Esophagus (tissue), 2 donors: Measurements from ENCODE around the gene SANBR. TPM values are rescaled to one million over a fixed set of nuclear protein-coding genes. Genes with fewer than 3 reads are reported as not detected.

Source experiments
- H3K27ac ChIP-seq, 2 donors: one replicate each; pipeline ENCODE4 v1.5.1; 2013; ENCODE audit warnings: low read depth in 2 of 2, mild to moderate bottlenecking in 2 of 2, inconsistent platforms in 1 of 2, low read length in 1 of 2, moderate library complexity in 1 of 2
- H3K27me3 ChIP-seq, 2 donors: one replicate each; pipeline ENCODE4 v1.6.1; 2013; ENCODE audit warnings: low read length in 2 of 2, control low read depth in 1 of 2, mild to moderate bottlenecking in 1 of 2; ENCODE audit not compliant: insufficient read depth in 2 of 2, control insufficient read depth in 1 of 2
- H3K36me3 ChIP-seq, 2 donors: one replicate each; pipeline ENCODE4 v1.6.1; 2013; ENCODE audit warnings: low read length in 1 of 2; ENCODE audit not compliant: control insufficient read depth in 2 of 2, insufficient read depth in 2 of 2
- H3K4me1 ChIP-seq, 2 donors: one replicate each; pipeline ENCODE4 v1.6.1; 2013; ENCODE audit warnings: low read length in 1 of 2; ENCODE audit not compliant: control insufficient read depth in 2 of 2, insufficient read depth in 2 of 2
- H3K4me3 ChIP-seq, 2 donors: one replicate each; pipeline ENCODE4 v1.5.1; 2013; ENCODE audit warnings: low read length in 2 of 2, mild to moderate bottlenecking in 2 of 2, low read depth in 1 of 2, moderate library complexity in 1 of 2
- H3K9me3 ChIP-seq, 2 donors: one replicate each; pipeline ENCODE4 v1.6.1; 2013; ENCODE audit warnings: mild to moderate bottlenecking in 2 of 2, low read depth in 1 of 2, low read length in 1 of 2, moderate library complexity in 1 of 2; ENCODE audit not compliant: control insufficient read depth in 2 of 2, insufficient read depth in 1 of 2
- WGBS, 2 donors: extraction: QIAGEN DNeasy Blood & Tissue Kit; methylation state at CpG; one replicate each; pipeline ENCODE4 v1.1.7; 2013; 5-methylcytosine and 5-hydroxymethylcytosine counted together
- polyA plus RNA-seq, 2 donors: library from polyadenylated mRNA; stranded (reverse); fragments of 200-250 nt; gene quantifications; one replicate each; pipeline ENCODE4 v1.2.3, GENCODE V29; 2013
- donor health status: healthy with polysubstance abuse.
- donor health status: Bipolar disorder and iron deficiency.

SANBR gene
- polyA plus RNA-seq, 2 donors = 2.3 to 5.1 TPM

GRCh38 chr2:61114147-61114546 lies 48.5 kb downstream of the SANBR start:
- no peaks in the 10 kb centered on the region for H3K4me1 ChIP-seq
- H3K36me3 ChIP-seq = no peaks in the 10 kb centered on the region
- H3K4me3 ChIP-seq = no peak overlapping the region
- H3K9me3 ChIP-seq = no peaks in the 10 kb centered on the region
- no peak overlapping the region for H3K27ac ChIP-seq
- 91 to 92% methylated on average over 6 of the region's 6 CpGs for WGBS, 2 donors
- no peaks in the 10 kb centered on the region for H3K27me3 ChIP-seq

Other genes starting within 250 kb of the SANBR start
- 1 to 10 TPM; 2.0 to 2.2 TPM for gene REL, start 184.3 kb upstream of the SANBR start, polyA plus RNA-seq
- gene PEX13, start 48.2 kb upstream of the SANBR start, polyA plus RNA-seq = 10 to 100 TPM in 1 of 2 donors, 1 to 10 TPM in 1; 8.3 to 10.7 TPM
- gene PUS10, start 47.6 kb upstream of the SANBR start, polyA plus RNA-seq = 1 to 10 TPM; 1.7 to 2.2 TPM
- 1 to 10 TPM; 5.3 to 7.2 TPM for gene C2orf74, start 96.3 kb downstream of the SANBR start, polyA plus RNA-seq